IPS DF 4.7 (cell line): ENCODE results near the gene ARID1A.

ENCODE experiments used
- DNase-seq: peaks from one replicate; pipeline ENCODE4 v3.0.0-alpha.2; 2013; ENCODE audit warnings: low spot score; ENCODE audit errors: extremely low read depth

The ARID1A gene

GRCh38 chr1:26826261-26827105, 130.7 kb downstream of the ARID1A start, which contains the start of gene ZDHHC18:
ZDHHC18 (plus strand) TSS chr1:26826688; CDS start chr1:26826805, 117 bp downstream.
- peak; percentile 16 for DNase-seq

- DNase-seq, result no peak
Measured at GRCh38 chr1:26827106-26827604, 131.3 kb downstream of the ARID1A start.

- DNase-seq, result no peak
Measured at GRCh38 chr1:26827663-26828062, 131.8 kb downstream of the ARID1A start.

GRCh38 chr1:26828411-26828991, 132.7 kb downstream of the ARID1A start:
- no peak for DNase-seq

GRCh38 chr1:26829184-26829911, 133.5 kb downstream of the ARID1A start:
- DNase-seq, result no peak

GRCh38 chr1:26831059-26831458, 135.2 kb downstream of the ARID1A start:
- DNase-seq, result no peak
